Activated CD8-positive, alpha-beta T cell treated with anti-CD3 and anti-CD28 coated beads for 36 hours (primary cell): Measurements from ENCODE around the gene GLB1L2. TPM values are rescaled to one million over a fixed set of nuclear protein-coding genes. Genes with fewer than 3 reads are reported as not detected.

Experiments
- ATAC-seq: fragments of 200-7000 bp; cut with Tn5 transposase; one replicate; pipeline ENCODE4 v1.10.0; 2021; ENCODE audit warnings: mild to moderate bottlenecking, moderate library complexity
- CTCF ChIA-PET: fragments of 350-600 bp; sonication (Branson Sonifier 250); formaldehyde crosslinking; loops from one replicate; lab custom pipeline; 2021; ENCODE audit warnings: antibody characterized with exemption; lab: Charles Lee
- POLR2A ChIA-PET: fragments of 350-600 bp; sonication (Branson Sonifier 250); formaldehyde crosslinking; loops from one replicate; lab custom pipeline; 2021; ENCODE audit warnings: antibody characterized with exemption; lab: Charles Lee
- DNase-seq: peaks from one replicate; pipeline ENCODE4 v3.0.0-alpha.2; 2020
- H3K27ac Mint-ChIP-seq: one replicate; pipeline ENCODE4 v1.8.0; 2021; ENCODE audit warnings: mild to moderate bottlenecking, mixed read lengths
- H3K27me3 Mint-ChIP-seq: one replicate; pipeline ENCODE4 v1.8.0; 2021; ENCODE audit warnings: mixed read lengths
- H3K36me3 Mint-ChIP-seq: one replicate; pipeline ENCODE4 v1.8.0; 2021; ENCODE audit warnings: low read depth, mixed read lengths
- H3K4me1 Mint-ChIP-seq: one replicate; pipeline ENCODE4 v1.8.0; 2021; ENCODE audit warnings: low read depth, mixed read lengths
- H3K4me3 Mint-ChIP-seq: one replicate; pipeline ENCODE4 v1.8.0; 2021; ENCODE audit warnings: mild to moderate bottlenecking, moderate library complexity, mixed read lengths
- H3K9me3 Mint-ChIP-seq: one replicate; pipeline ENCODE4 v1.8.0; 2021; ENCODE audit warnings: mixed read lengths
- CTCF ChIP-seq: fragments of 200-600 bp; IDR thresholded peaks from one replicate; pipeline ENCODE4 v1.8.0; 2022; ENCODE audit warnings: antibody characterized with exemption, mild to moderate bottlenecking
- intact Hi-C: fragments of 100-400 bp; cut with micrococcal nuclease; formaldehyde crosslinking; loops from one replicate; pipeline ENCODE4 v1.10.0; 2022
- total RNA-seq, 2 experiments: library from RNA; stranded (reverse); gene quantifications; one replicate each; pipeline ENCODE4 v1.2.3, GENCODE V29; 2021

GLB1L2 gene
- total RNA-seq, 2 experiments from 2014 or later, result 4.7 to 6.0 TPM

- no peaks in the 10 kb centered on the region for H3K27me3 Mint-ChIP-seq
- no peaks in the 10 kb centered on the region for H3K36me3 Mint-ChIP-seq
- intact Hi-C loops, result no loop called here
- no peak for TF ChIP-seq CTCF
- no peak overlapping the region for H3K27ac Mint-ChIP-seq
- CTCF ChIA-PET, result no interaction called here
- H3K4me1 Mint-ChIP-seq, result no peaks in the 10 kb centered on the region
- POLR2A ChIA-PET, result no interaction called here
- no peak overlapping the region for H3K4me3 Mint-ChIP-seq
- no peak for DNase-seq
- ATAC-seq, result no peak
- no peaks in the 10 kb centered on the region for H3K9me3 Mint-ChIP-seq
These were observed 39.8 kb downstream of the GLB1L2 start for GRCh38 chr11:134371436-134372185.

DNA sequence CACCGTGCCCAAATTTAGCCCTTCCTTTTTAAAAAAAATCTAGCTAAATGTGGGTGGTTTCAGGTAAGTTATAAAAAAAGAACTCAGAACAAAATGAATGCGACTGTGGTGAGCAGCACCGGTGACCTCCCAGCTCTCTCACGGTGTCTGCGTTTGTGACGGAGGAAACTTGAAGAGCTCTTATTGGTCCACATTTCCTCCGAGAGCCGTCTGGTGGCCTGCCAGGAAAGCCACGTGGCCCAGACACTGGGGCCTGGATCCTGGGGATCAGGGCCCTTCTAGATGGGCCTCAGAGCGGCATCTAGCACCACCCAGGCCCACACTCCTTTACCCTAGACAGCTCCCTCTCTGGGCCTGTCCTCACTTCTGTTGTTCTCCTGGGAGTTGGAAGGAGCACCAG lies 40.7 kb downstream of the GLB1L2 start:
- H3K27me3 Mint-ChIP-seq, result no peaks in the 10 kb centered on the region
- ATAC-seq (no peak), DNase-seq (no peak)
- intact Hi-C loops, result no loop called here
- ChIA-PET POLR2A (no interaction called here), CTCF (no interaction called here)
- H3K27ac Mint-ChIP-seq, result no peak overlapping the region
- no peaks in the 10 kb centered on the region for H3K36me3 Mint-ChIP-seq
- TF ChIP-seq CTCF, result no peak
- no peak overlapping the region for H3K4me3 Mint-ChIP-seq
- H3K4me1 Mint-ChIP-seq, result no peaks in the 10 kb centered on the region
- H3K9me3 Mint-ChIP-seq, result no peaks in the 10 kb centered on the region

DNA sequence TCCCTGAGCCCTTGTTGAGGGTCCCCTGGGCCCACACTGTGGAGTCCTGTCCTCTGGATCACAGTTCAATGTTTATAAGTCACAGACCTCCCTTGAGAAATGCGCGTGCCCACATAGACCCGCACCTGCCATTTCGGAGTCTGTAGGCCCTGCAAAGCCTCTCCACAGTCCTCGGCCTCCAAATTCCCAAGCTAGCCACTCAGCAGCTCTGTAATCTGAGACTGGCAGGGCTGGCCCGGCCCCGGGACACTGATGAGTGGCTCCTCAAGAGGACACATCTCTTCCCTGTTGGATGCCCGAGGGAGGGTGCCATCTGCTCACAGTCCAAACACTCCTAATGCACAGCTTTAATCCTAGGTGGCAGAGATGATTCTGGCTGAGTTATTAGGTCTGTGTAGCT lies 41.2 kb downstream of the GLB1L2 start:
- no peaks in the 10 kb centered on the region for H3K36me3 Mint-ChIP-seq
- H3K4me3 Mint-ChIP-seq, result no peak overlapping the region
- H3K27ac Mint-ChIP-seq, result no peak overlapping the region
- no peaks in the 10 kb centered on the region for H3K27me3 Mint-ChIP-seq
- no peaks in the 10 kb centered on the region for H3K9me3 Mint-ChIP-seq
- ChIA-PET CTCF (no interaction called here), POLR2A (interaction anchor here (1.0 kb wide), 1 partner anchor 496 kb away, joined by 3 read pairs; no protein-coding TSS in a partner anchor)
- no peaks in the 10 kb centered on the region for H3K4me1 Mint-ChIP-seq
- no peak for ATAC-seq
- DNase-seq, result no peak
- intact Hi-C loops, result no loop called here
- TF ChIP-seq CTCF, result no peak

- POLR2A ChIA-PET, result interaction anchor here (1.0 kb wide), 1 partner anchor 495 kb away, joined by 3 read pairs; no protein-coding TSS in a partner anchor
- Mint-ChIP-seq H3K9me3 (no peaks in the 10 kb centered on the region), H3K4me1 (no peaks in the 10 kb centered on the region), H3K27ac (no peak overlapping the region), H3K4me3 (no peak overlapping the region), H3K27me3 (no peaks in the 10 kb centered on the region), H3K36me3 (no peaks in the 10 kb centered on the region)
- intact Hi-C loops, result no loop called here
- ATAC-seq, result no peak
- CTCF ChIA-PET, result no interaction called here
- TF ChIP-seq CTCF, result no peak
- DNase-seq, result no peak
These were observed 41.8 kb downstream of the GLB1L2 start for GRCh38 chr11:134373591-134374052.

DNA sequence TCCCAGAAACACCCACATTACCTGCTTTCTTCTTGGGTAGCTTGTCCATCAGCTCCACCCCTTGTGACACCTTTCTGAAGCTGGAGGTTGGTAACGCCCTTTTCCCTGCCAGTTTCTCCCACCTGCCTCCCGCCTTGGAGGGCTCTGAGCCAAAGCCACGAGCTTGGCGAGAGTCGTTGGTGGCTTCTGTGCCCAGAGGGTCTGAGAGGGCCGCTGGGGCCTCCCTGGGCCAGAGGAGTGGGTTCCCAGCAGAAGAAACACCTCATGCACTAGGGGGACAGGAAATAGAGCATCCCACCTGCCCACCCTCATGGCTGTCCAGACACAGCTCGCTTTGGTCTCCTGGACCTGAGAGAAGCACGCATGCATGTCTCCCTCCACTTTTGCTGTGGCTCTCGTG lies 42.4 kb downstream of the GLB1L2 start:
- TF ChIP-seq CTCF, result no peak
- DNase-seq, result no peak
- CTCF ChIA-PET, result no interaction called here
- Mint-ChIP-seq H3K9me3 (no peaks in the 10 kb centered on the region), H3K4me3 (no peak overlapping the region), H3K4me1 (no peaks in the 10 kb centered on the region), H3K27ac (no peak overlapping the region), H3K36me3 (no peaks in the 10 kb centered on the region), H3K27me3 (no peaks in the 10 kb centered on the region)
- POLR2A ChIA-PET, result no interaction called here
- intact Hi-C loops, result no loop called here
- no peak for ATAC-seq
